Measurements from ENCODE around the gene BRCC3. TPM values are rescaled to one million over a fixed set of nuclear protein-coding genes. Genes with fewer than 3 reads are reported as not detected.

BRCC3 gene
- polyA plus RNA-seq, 1 donor (not counting 4 experiments of a cell fraction or from before 2014, with no cell fraction given) = 24.8 TPM

- dilution Hi-C loops (cut with MboI; ENCODE audit: extremely low pct_ligation_motif_present, low sequenced_read_pairs) = no loop called here
- H3K79me2 ChIP-seq (ENCODE audit: control insufficient read depth, insufficient read depth, low read length) = no peaks in the 10 kb centered on the region
- no peak for FAIRE-seq
Measured at GRCh38 chrX:155127465-155127864, 56.2 kb downstream of the BRCC3 start.

GRCh38 chrX:155127940-155128339 is 56.6 kb downstream of the BRCC3 start:
- Histone ChIP-seq H3K9me3 (ENCODE audit: control insufficient read depth, low read depth, low read length) (no peaks in the 10 kb centered on the region), H3K79me2 (ENCODE audit: control insufficient read depth, insufficient read depth, low read length) (no peaks in the 10 kb centered on the region), H3K4me1 (ENCODE audit: control insufficient read depth, extremely low read depth, insufficient read depth, low read length) (no peaks in the 10 kb centered on the region), H4K20me1 (ENCODE audit: control insufficient read depth, extremely low read depth, insufficient read depth, low read length) (no peaks in the 10 kb centered on the region), H3K27me3 (ENCODE audit: control insufficient read depth, extremely low read depth, insufficient read depth, low read length) (no peaks in the 10 kb centered on the region), H3K27ac (ENCODE audit: control insufficient read depth, insufficient read depth, low read length) (no peak overlapping the region), H3K4me3 (ENCODE audit: control insufficient read depth in 2 of 3, extremely low read depth in 1 of 3, insufficient read depth in 2 of 3, low read depth in 1 of 3, low read length in 3 of 3) (no peak overlapping the region), H3K9ac (ENCODE audit: control insufficient read depth, extremely low read depth, insufficient read depth, low read length) (no peak overlapping the region), H3K4me2 (ENCODE audit: control insufficient read depth, extremely low read depth, insufficient read depth, low read depth, low read length) (no peak overlapping the region), H3K9me1 (ENCODE audit: control insufficient read depth, extremely low read depth, insufficient read depth, low read length) (no peaks in the 10 kb centered on the region), H3K36me3 (ENCODE audit: control insufficient read depth in 2 of 2, extremely low read depth in 1 of 2, insufficient read depth in 2 of 2, low read length in 2 of 2) (no peaks in the 10 kb centered on the region), H2AFZ (ENCODE audit: control insufficient read depth, low read length) (no peak overlapping the region)
- DNase-seq (ENCODE audit: low read depth, low spot score) (no peak), FAIRE-seq (no peak)
- TF ChIP-seq EZH2 (IDR thresholded peaks at IDR 0.05; ENCODE audit: low read length) = no peak
- no peak for TF ChIP-seq CTCF (optimal IDR thresholded peaks at IDR 0.05 in 1 of 3, IDR thresholded peaks at IDR 0.05 in 1 of 3, conservative IDR thresholded peaks at IDR 0.05 in 1 of 3; ENCODE audit: extremely low read depth in 1 of 3, insufficient read depth in 2 of 3, low read length in 3 of 3)
- dilution Hi-C loops (cut with MboI; ENCODE audit: extremely low pct_ligation_motif_present, low sequenced_read_pairs) = no loop called here

More at GRCh38 chrX:155127465-155127864, 56.2 kb downstream of the BRCC3 start:
- no peaks in the 10 kb centered on the region for H3K9me3 ChIP-seq (ENCODE audit: control insufficient read depth, low read depth, low read length)
- no peaks in the 10 kb centered on the region for H4K20me1 ChIP-seq (ENCODE audit: control insufficient read depth, extremely low read depth, insufficient read depth, low read length)
- H3K4me1 ChIP-seq (ENCODE audit: control insufficient read depth, extremely low read depth, insufficient read depth, low read length) = no peaks in the 10 kb centered on the region
- no peak overlapping the region for H3K27ac ChIP-seq (ENCODE audit: control insufficient read depth, insufficient read depth, low read length)
- H3K27me3 ChIP-seq (ENCODE audit: control insufficient read depth, extremely low read depth, insufficient read depth, low read length) = no peaks in the 10 kb centered on the region
- H2AFZ ChIP-seq (ENCODE audit: control insufficient read depth, low read length) = no peak overlapping the region
- no peak overlapping the region for H3K4me3 ChIP-seq (ENCODE audit: control insufficient read depth in 2 of 3, extremely low read depth in 1 of 3, insufficient read depth in 2 of 3, low read depth in 1 of 3, low read length in 3 of 3)
- no peaks in the 10 kb centered on the region for H3K9me1 ChIP-seq (ENCODE audit: control insufficient read depth, extremely low read depth, insufficient read depth, low read length)
- H3K9ac ChIP-seq (ENCODE audit: control insufficient read depth, extremely low read depth, insufficient read depth, low read length) = no peak overlapping the region
- no peaks in the 10 kb centered on the region for H3K36me3 ChIP-seq (ENCODE audit: control insufficient read depth in 2 of 2, extremely low read depth in 1 of 2, insufficient read depth in 2 of 2, low read length in 2 of 2)
- TF ChIP-seq CTCF (optimal IDR thresholded peaks at IDR 0.05 in 1 of 3, IDR thresholded peaks at IDR 0.05 in 1 of 3, conservative IDR thresholded peaks at IDR 0.05 in 1 of 3; ENCODE audit: extremely low read depth in 1 of 3, insufficient read depth in 2 of 3, low read length in 3 of 3) = no peak
- TF ChIP-seq EZH2 (IDR thresholded peaks at IDR 0.05; ENCODE audit: low read length) = no peak
- H3K4me2 ChIP-seq (ENCODE audit: control insufficient read depth, extremely low read depth, insufficient read depth, low read depth, low read length) = no peak overlapping the region
- DNase-seq (ENCODE audit: low read depth, low spot score) = no peak
